ENCODE measurements around the gene HAND2. TPM values are rescaled to one million over a fixed set of nuclear protein-coding genes. Genes with fewer than 3 reads are reported as not detected.

Gene HAND2
- polyA plus RNA-seq, 1 donor = 0.10 TPM

GRCh38 chr4:173478201-173478912 is 51.7 kb downstream of the HAND2 start:
- DNase-seq (ENCODE audit: low read depth) = no peak

GRCh38 chr4:173477016-173477415 is 53.0 kb downstream of the HAND2 start:
- DNase-seq (ENCODE audit: low read depth) = no peak

Other genes with a start within 250 kb of the HAND2 start
- gene HMGB2, start 195.9 kb downstream of the HAND2 start, polyA plus RNA-seq (ENCODE audit: insufficient read length) = 110 TPM
- gene SAP30, start 159.3 kb downstream of the HAND2 start, polyA plus RNA-seq (ENCODE audit: insufficient read length) = 7.8 TPM
- 1.7 TPM for gene SCRG1, start 131.1 kb downstream of the HAND2 start, polyA plus RNA-seq (ENCODE audit: insufficient read length)

Measured in forelimb muscle (tissue), 1 donor.